Activated naive CD8-positive, alpha-beta T cell (primary cell): ENCODE measurements around the gene CHTF8.
A peak's percentile ranks its signal among the peaks of the same experiment; 100 is the strongest.

Experiments used
- H3K27ac Mint-ChIP-seq: one replicate; pipeline ENCODE4 v1.8.0; 2021; ENCODE audit warnings: mixed read lengths
- H3K27me3 Mint-ChIP-seq: one replicate; pipeline ENCODE4 v1.8.0; 2021; ENCODE audit warnings: mixed read lengths
- H3K36me3 Mint-ChIP-seq: one replicate; pipeline ENCODE4 v1.8.0; 2021; ENCODE audit warnings: mixed read lengths
- H3K4me1 Mint-ChIP-seq: one replicate; pipeline ENCODE4 v1.8.0; 2021; ENCODE audit warnings: low read depth, mixed read lengths
- H3K4me3 Mint-ChIP-seq: one replicate; pipeline ENCODE4 v1.8.0; 2021; ENCODE audit warnings: mild to moderate bottlenecking, mixed read lengths
- H3K9me3 Mint-ChIP-seq: one replicate; pipeline ENCODE4 v1.8.0; 2021; ENCODE audit warnings: low read depth, mixed read lengths

Gene CHTF8

GRCh38 chr16:69111876-69112230 is 20.5 kb downstream of the CHTF8 start:
- Mint-ChIP-seq H3K9me3 (no peaks in the 10 kb centered on the region), H3K4me1 (peaks cover 10% of the 10 kb centered on the region), H3K36me3 (peaks cover 9% of the 10 kb centered on the region)

GRCh38 chr16:69111216-69111875 is 21.0 kb downstream of the CHTF8 start:
- Mint-ChIP-seq H3K9me3 (no peaks in the 10 kb centered on the region), H3K4me1 (peaks cover 12% of the 10 kb centered on the region), H3K27me3 (peaks cover 4% of the 10 kb centered on the region), H3K36me3 (peaks cover 9% of the 10 kb centered on the region), H3K27ac (no peak overlapping the region), H3K4me3 (no peak overlapping the region)

More at GRCh38 chr16:69111876-69112230, 20.5 kb downstream of the CHTF8 start:
- peaks cover 4% of the 10 kb centered on the region for H3K27me3 Mint-ChIP-seq
- H3K27ac Mint-ChIP-seq: no peak overlapping the region
- H3K4me3 Mint-ChIP-seq: no peak overlapping the region

GRCh38 chr16:69110406-69110805 is 22.0 kb downstream of the CHTF8 start:
- Mint-ChIP-seq H3K9me3 (no peaks in the 10 kb centered on the region), H3K36me3 (peaks cover 9% of the 10 kb centered on the region), H3K27ac (no peak overlapping the region), H3K27me3 (peaks cover 6% of the 10 kb centered on the region), H3K4me1 (peaks cover 16% of the 10 kb centered on the region), H3K4me3 (no peak overlapping the region)

- peaks cover 19% of the 10 kb centered on the region for H3K4me1 Mint-ChIP-seq
- H3K27me3 Mint-ChIP-seq: peaks cover 9% of the 10 kb centered on the region
- H3K4me3 Mint-ChIP-seq: no peak overlapping the region
- no peaks in the 10 kb centered on the region for H3K9me3 Mint-ChIP-seq
- H3K36me3 Mint-ChIP-seq: peaks cover 8% of the 10 kb centered on the region
- H3K27ac Mint-ChIP-seq: no peak overlapping the region
These were observed 22.7 kb downstream of the CHTF8 start for GRCh38 chr16:69109486-69110270.

GRCh38 chr16:69108905-69109252 is 23.5 kb downstream of the CHTF8 start:
- H3K4me1 Mint-ChIP-seq: peaks cover 19% of the 10 kb centered on the region
- H3K36me3 Mint-ChIP-seq: peaks cover 7% of the 10 kb centered on the region
- H3K4me3 Mint-ChIP-seq: no peak overlapping the region
- H3K27ac Mint-ChIP-seq: no peak overlapping the region
- no peaks in the 10 kb centered on the region for H3K9me3 Mint-ChIP-seq
- peaks cover 11% of the 10 kb centered on the region for H3K27me3 Mint-ChIP-seq

- Mint-ChIP-seq H3K4me3 (peak overlapping the region; percentile 56), H3K4me1 (peaks cover 19% of the 10 kb centered on the region), H3K27ac (no peak overlapping the region), H3K9me3 (no peaks in the 10 kb centered on the region), H3K36me3 (peaks cover 7% of the 10 kb centered on the region), H3K27me3 (peaks cover 11% of the 10 kb centered on the region)
These were observed 24.1 kb downstream of the CHTF8 start for GRCh38 chr16:69108064-69108904.

- no peak overlapping the region for H3K27ac Mint-ChIP-seq
- H3K36me3 Mint-ChIP-seq: peaks cover 7% of the 10 kb centered on the region
- peaks cover 19% of the 10 kb centered on the region for H3K4me1 Mint-ChIP-seq
- H3K27me3 Mint-ChIP-seq: peaks cover 12% of the 10 kb centered on the region
- no peaks in the 10 kb centered on the region for H3K9me3 Mint-ChIP-seq
- peak overlapping the region; percentile 68 for H3K4me3 Mint-ChIP-seq
These were observed 24.9 kb downstream of the CHTF8 start for GRCh38 chr16:69107316-69107962.

- peaks cover 12% of the 10 kb centered on the region for H3K27me3 Mint-ChIP-seq
- H3K9me3 Mint-ChIP-seq: no peaks in the 10 kb centered on the region
- H3K27ac Mint-ChIP-seq: no peak overlapping the region
- peak overlapping the region; percentile 68 for H3K4me3 Mint-ChIP-seq
- H3K36me3 Mint-ChIP-seq: peaks cover 7% of the 10 kb centered on the region
- peaks cover 19% of the 10 kb centered on the region for H3K4me1 Mint-ChIP-seq
These were observed 25.7 kb downstream of the CHTF8 start for GRCh38 chr16:69106491-69107315.

GRCh38 chr16:69105501-69106361 is 26.7 kb downstream of the CHTF8 start, which contains the start of gene HAS3:
HAS3 (plus strand) TSS chr16:69105653; CDS start chr16:69109396, 3,743 bp downstream.
- no peaks in the 10 kb centered on the region for H3K9me3 Mint-ChIP-seq
- H3K27me3 Mint-ChIP-seq: peaks cover 12% of the 10 kb centered on the region
- peaks cover 19% of the 10 kb centered on the region for H3K4me1 Mint-ChIP-seq
- H3K36me3 Mint-ChIP-seq: peaks cover 3% of the 10 kb centered on the region
- H3K4me3 Mint-ChIP-seq: peak within 1 kb of the TSS; percentile 93
- H3K27ac Mint-ChIP-seq: no peak within 1 kb of the TSS

- Mint-ChIP-seq H3K9me3 (no peaks in the 10 kb centered on the region), H3K27me3 (peaks cover 4% of the 10 kb centered on the region), H3K4me3 (no peak overlapping the region), H3K36me3 (no peaks in the 10 kb centered on the region), H3K4me1 (peaks cover 1% of the 10 kb centered on the region), H3K27ac (no peak overlapping the region)
These were observed 32.2 kb downstream of the CHTF8 start for GRCh38 chr16:69100071-69100691.

GRCh38 chr16:69095193-69095592 is 37.2 kb downstream of the CHTF8 start:
- H3K36me3 Mint-ChIP-seq: no peaks in the 10 kb centered on the region
- no peak overlapping the region for H3K4me3 Mint-ChIP-seq
- H3K27ac Mint-ChIP-seq: no peak overlapping the region
- no peaks in the 10 kb centered on the region for H3K9me3 Mint-ChIP-seq
- peaks cover 2% of the 10 kb centered on the region for H3K4me1 Mint-ChIP-seq
- no peaks in the 10 kb centered on the region for H3K27me3 Mint-ChIP-seq

- Mint-ChIP-seq H3K4me1 (peaks cover 2% of the 10 kb centered on the region), H3K36me3 (no peaks in the 10 kb centered on the region), H3K27ac (no peak overlapping the region), H3K9me3 (no peaks in the 10 kb centered on the region), H3K27me3 (no peaks in the 10 kb centered on the region), H3K4me3 (no peak overlapping the region)
These were observed 37.9 kb downstream of the CHTF8 start for GRCh38 chr16:69094501-69094900.

- H3K36me3 Mint-ChIP-seq: no peaks in the 10 kb centered on the region
- H3K4me3 Mint-ChIP-seq: no peak overlapping the region
- H3K9me3 Mint-ChIP-seq: no peaks in the 10 kb centered on the region
- H3K27me3 Mint-ChIP-seq: no peaks in the 10 kb centered on the region
- peaks cover 6% of the 10 kb centered on the region for H3K4me1 Mint-ChIP-seq
- no peak overlapping the region for H3K27ac Mint-ChIP-seq
These were observed 38.4 kb downstream of the CHTF8 start for GRCh38 chr16:69093974-69094373.
